Head of caudate nucleus (tissue), 42 donors: ENCODE results near the gene XPNPEP3.
A peak's percentile ranks its signal among the peaks of the same experiment; 100 is the strongest.
"Not testable (repeated sequence)": the region's sequence is repeated elsewhere in the genome, so short reads cannot be mapped to it uniquely, and the experiment has no call there.

ENCODE experiments used
- DNase-seq, 42 donors: peaks; one replicate each; pipeline versions ENCODE4 v3.0.0 to v3.0.0-alpha.2; 2020 to 2021; ENCODE audit warnings: mixed read lengths in 7 of 42
- intact Hi-C: fragments of 100-400 bp; cut with DNase I; formaldehyde crosslinking; loops from one replicate; pipeline ENCODE4 v1.15.0; 2022

XPNPEP3 gene

GRCh38 chr22:40855071-40855978, 1.6 kb upstream of the XPNPEP3 start:
- intact Hi-C loops: no loop called here
- no peak for DNase-seq

GRCh38 chr22:40855979-40856512, 902 bp upstream of the XPNPEP3 start:
- intact Hi-C loops: loop anchor here (2.0 kb wide), 1 partner anchor 37 kb away; the partner anchor contains the start of gene SLC25A17
- DNase-seq: peak in 10 of 42 donors; percentile 23 to 61 (median 34)

- no peak for DNase-seq
- intact Hi-C loops: loop anchor here (2.0 kb wide), 1 partner anchor 39 kb away; the partner anchor contains the start of gene SLC25A17
Measured at GRCh38 chr22:40857309-40857855, 434 bp downstream of the XPNPEP3 start.

GRCh38 chr22:40862013-40862412, 5.1 kb downstream of the XPNPEP3 start, which contains the start of gene DNAJB7:
Gene DNAJB7, minus strand, starts transcription at chr22:40862113. Its CDS starts 119 bp downstream, at chr22:40861994.
- DNase-seq: no peak
- intact Hi-C loops: no loop called here

GRCh38 chr22:40862537-40862936, 5.6 kb downstream of the XPNPEP3 start:
- intact Hi-C loops: no loop called here
- no peak for DNase-seq

GRCh38 chr22:40867109-40867508, 10.2 kb downstream of the XPNPEP3 start:
- intact Hi-C loops: no loop called here
- DNase-seq: no peak

GRCh38 chr22:40868379-40868778, 11.4 kb downstream of the XPNPEP3 start:
- intact Hi-C loops, DNase-seq: not testable (repeated sequence)

GRCh38 chr22:40874016-40874415, 17.1 kb downstream of the XPNPEP3 start:
- no peak for DNase-seq
- intact Hi-C loops: no loop called here

- DNase-seq: no peak
- intact Hi-C loops: no loop called here
Measured at GRCh38 chr22:40875111-40875510, 18.2 kb downstream of the XPNPEP3 start.

GRCh38 chr22:40876907-40877306, 20.0 kb downstream of the XPNPEP3 start:
- no peak for DNase-seq
- intact Hi-C loops: no loop called here

GRCh38 chr22:40877488-40877887, 20.5 kb downstream of the XPNPEP3 start:
- intact Hi-C loops: no loop called here
- DNase-seq: no peak

- intact Hi-C loops: no loop called here
- no peak for DNase-seq
Measured at GRCh38 chr22:40878922-40879321, 22.0 kb downstream of the XPNPEP3 start.

- intact Hi-C loops: no loop called here
- DNase-seq: no peak
Measured at GRCh38 chr22:40889116-40889515, 32.2 kb downstream of the XPNPEP3 start.

- intact Hi-C loops: no loop called here
- DNase-seq: no peak
Measured at GRCh38 chr22:40890881-40891280, 33.9 kb downstream of the XPNPEP3 start.

- intact Hi-C loops: no loop called here
- DNase-seq: no peak
Measured at GRCh38 chr22:40894417-40894816, 37.5 kb downstream of the XPNPEP3 start.

GRCh38 chr22:40898850-40899357, 42.0 kb downstream of the XPNPEP3 start:
- DNase-seq: peak in 7 of 42 donors; percentile 5 to 47 (median 14)
- intact Hi-C loops: no loop called here

- DNase-seq: no peak
- intact Hi-C loops: no loop called here
Measured at GRCh38 chr22:40904101-40904500, 47.2 kb downstream of the XPNPEP3 start.

GRCh38 chr22:40908895-40909294, 51.9 kb downstream of the XPNPEP3 start:
- DNase-seq: no peak
- intact Hi-C loops: no loop called here

- intact Hi-C loops: no loop called here
- no peak for DNase-seq
Measured at GRCh38 chr22:40911772-40912171, 54.8 kb downstream of the XPNPEP3 start.

- intact Hi-C loops, DNase-seq: not testable (repeated sequence)
Measured at GRCh38 chr22:40912987-40913386, 56.0 kb downstream of the XPNPEP3 start.
